ENCODE results near the gene KCNH5. TPM values are rescaled to one million over a fixed set of nuclear protein-coding genes. Genes with fewer than 3 reads are reported as not detected.

KCNH5 gene
- total and polyA plus RNA-seq, 4 donors: not detected

DNA sequence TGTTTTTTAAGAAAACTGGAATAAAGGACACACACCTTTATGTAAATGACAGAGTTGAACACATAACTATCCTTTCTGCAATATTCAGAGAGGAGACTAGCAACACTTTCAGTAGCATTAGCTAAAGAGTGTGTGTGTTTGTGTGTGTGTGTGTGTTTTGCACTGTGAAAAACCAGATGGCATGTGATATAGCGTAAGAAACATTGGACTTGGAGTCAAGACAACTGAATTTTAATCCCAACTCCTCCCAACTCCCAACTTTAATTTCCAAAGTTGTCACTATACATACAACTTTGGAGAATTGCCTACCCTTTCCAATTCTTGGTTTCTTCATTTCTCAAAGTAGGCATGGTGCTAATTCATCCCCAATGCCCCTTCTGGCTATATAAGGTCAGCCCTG, 347.8 kb downstream of the KCNH5 start:
- Histone ChIP-seq H3K27ac (ENCODE audit: low read depth in 1 of 2, low read length in 2 of 2) (no peak overlapping the region), H3K36me3 (ENCODE audit: control insufficient read depth in 4 of 4, insufficient read depth in 3 of 4, low read depth in 1 of 4, low read length in 3 of 4) (no peaks in the 10 kb centered on the region), H3K27me3 (ENCODE audit: control insufficient read depth in 4 of 4, insufficient read depth in 4 of 4, low read length in 3 of 4) (no peaks in the 10 kb centered on the region), H3K4me1 (ENCODE audit: control insufficient read depth in 4 of 4, insufficient read depth in 4 of 4, low read length in 3 of 4) (peaks cover 0 to 4% (median 2%) of the 10 kb centered on the region in 4 donors), H3K9ac (ENCODE audit: low read depth in 1 of 2, low read length in 2 of 2) (no peak overlapping the region), H3K4me3 (ENCODE audit: low read depth in 1 of 3, low read length in 3 of 3) (no peak overlapping the region), H3K9me3 (ENCODE audit: control insufficient read depth in 4 of 4, low read length in 3 of 4) (no peaks in the 10 kb centered on the region)
- no peak for DNase-seq (ENCODE audit: low spot score)
- WGBS: 100% methylated on average over 1 of the region's 1 CpG
- TF ChIP-seq RXRA (IDR thresholded peaks at IDR 0.05) (no peak), HNF4A (conservative IDR thresholded peaks at IDR 0.05) (no peak), NR2F2 (IDR thresholded peaks at IDR 0.05) (no peak), EGR1 (IDR thresholded peaks at IDR 0.05; ENCODE audit: low read depth in 2 of 2) (no peak), TAF1 (conservative IDR thresholded peaks at IDR 0.05) (no peak), JUND (IDR thresholded peaks at IDR 0.05) (no peak), CTCF (IDR thresholded peaks at IDR 0.05; ENCODE audit: low read depth, low read length, missing input control) (no peak), GABPA (IDR thresholded peaks at IDR 0.05 in 1 of 2, conservative IDR thresholded peaks at IDR 0.05 in 1 of 2) (no peak), RAD21 (IDR thresholded peaks at IDR 0.05) (no peak), SP1 (IDR thresholded peaks at IDR 0.05) (no peak), FOXA2 (IDR thresholded peaks at IDR 0.05) (no peak), FOXA1 (IDR thresholded peaks at IDR 0.05) (no peak), YY1 (IDR thresholded peaks at IDR 0.05) (no peak)
- TF ChIP-seq, protein P1, sequence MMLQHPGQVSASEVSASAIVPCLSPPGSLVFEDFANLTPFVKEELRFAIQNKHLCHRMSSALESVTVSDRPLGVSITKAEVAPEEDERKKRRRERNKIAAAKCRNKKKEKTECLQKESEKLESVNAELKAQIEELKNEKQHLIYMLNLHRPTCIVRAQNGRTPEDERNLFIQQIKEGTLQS (IDR thresholded peaks at IDR 0.05): no peak
- TF ChIP-seq, protein P2, sequence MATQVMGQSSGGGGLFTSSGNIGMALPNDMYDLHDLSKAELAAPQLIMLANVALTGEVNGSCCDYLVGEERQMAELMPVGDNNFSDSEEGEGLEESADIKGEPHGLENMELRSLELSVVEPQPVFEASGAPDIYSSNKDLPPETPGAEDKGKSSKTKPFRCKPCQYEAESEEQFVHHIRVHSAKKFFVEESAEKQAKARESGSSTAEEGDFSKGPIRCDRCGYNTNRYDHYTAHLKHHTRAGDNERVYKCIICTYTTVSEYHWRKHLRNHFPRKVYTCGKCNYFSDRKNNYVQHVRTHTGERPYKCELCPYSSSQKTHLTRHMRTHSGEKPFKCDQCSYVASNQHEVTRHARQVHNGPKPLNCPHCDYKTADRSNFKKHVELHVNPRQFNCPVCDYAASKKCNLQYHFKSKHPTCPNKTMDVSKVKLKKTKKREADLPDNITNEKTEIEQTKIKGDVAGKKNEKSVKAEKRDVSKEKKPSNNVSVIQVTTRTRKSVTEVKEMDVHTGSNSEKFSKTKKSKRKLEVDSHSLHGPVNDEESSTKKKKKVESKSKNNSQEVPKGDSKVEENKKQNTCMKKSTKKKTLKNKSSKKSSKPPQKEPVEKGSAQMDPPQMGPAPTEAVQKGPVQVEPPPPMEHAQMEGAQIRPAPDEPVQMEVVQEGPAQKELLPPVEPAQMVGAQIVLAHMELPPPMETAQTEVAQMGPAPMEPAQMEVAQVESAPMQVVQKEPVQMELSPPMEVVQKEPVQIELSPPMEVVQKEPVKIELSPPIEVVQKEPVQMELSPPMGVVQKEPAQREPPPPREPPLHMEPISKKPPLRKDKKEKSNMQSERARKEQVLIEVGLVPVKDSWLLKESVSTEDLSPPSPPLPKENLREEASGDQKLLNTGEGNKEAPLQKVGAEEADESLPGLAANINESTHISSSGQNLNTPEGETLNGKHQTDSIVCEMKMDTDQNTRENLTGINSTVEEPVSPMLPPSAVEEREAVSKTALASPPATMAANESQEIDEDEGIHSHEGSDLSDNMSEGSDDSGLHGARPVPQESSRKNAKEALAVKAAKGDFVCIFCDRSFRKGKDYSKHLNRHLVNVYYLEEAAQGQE (IDR thresholded peaks at IDR 0.05): no peak

GRCh38 chr14:62696929-62697328, 348.3 kb downstream of the KCNH5 start:
- Histone ChIP-seq H3K9ac (ENCODE audit: low read depth in 1 of 2, low read length in 2 of 2) (no peak overlapping the region), H3K27me3 (ENCODE audit: control insufficient read depth in 4 of 4, insufficient read depth in 4 of 4, low read length in 3 of 4) (no peaks in the 10 kb centered on the region), H3K9me3 (ENCODE audit: control insufficient read depth in 4 of 4, low read length in 3 of 4) (no peaks in the 10 kb centered on the region), H3K4me1 (ENCODE audit: control insufficient read depth in 4 of 4, insufficient read depth in 4 of 4, low read length in 3 of 4) (peaks cover 0 to 4% (median 2%) of the 10 kb centered on the region in 4 donors), H3K27ac (ENCODE audit: low read depth in 1 of 2, low read length in 2 of 2) (no peak overlapping the region), H3K4me3 (ENCODE audit: low read depth in 1 of 3, low read length in 3 of 3) (no peak overlapping the region), H3K36me3 (ENCODE audit: control insufficient read depth in 4 of 4, insufficient read depth in 3 of 4, low read depth in 1 of 4, low read length in 3 of 4) (no peaks in the 10 kb centered on the region)
- 75% methylated on average over 4 of the region's 4 CpGs for WGBS
- TF ChIP-seq, protein P1 (IDR thresholded peaks at IDR 0.05): no peak
- TF ChIP-seq HNF4G (IDR thresholded peaks at IDR 0.05) (no peak), FOXA1 (IDR thresholded peaks at IDR 0.05) (no peak), JUND (IDR thresholded peaks at IDR 0.05) (no peak), CTCF (IDR thresholded peaks at IDR 0.05; ENCODE audit: low read depth, low read length, missing input control) (no peak), SP1 (IDR thresholded peaks at IDR 0.05) (no peak), TAF1 (conservative IDR thresholded peaks at IDR 0.05) (no peak), GABPA (IDR thresholded peaks at IDR 0.05 in 1 of 2, conservative IDR thresholded peaks at IDR 0.05 in 1 of 2) (no peak), RXRA (IDR thresholded peaks at IDR 0.05) (no peak), ZBTB33 (IDR thresholded peaks at IDR 0.05) (no peak), RAD21 (IDR thresholded peaks at IDR 0.05) (no peak)
- TF ChIP-seq, protein P2 (IDR thresholded peaks at IDR 0.05): no peak
- no peak for DNase-seq (ENCODE audit: low spot score)

All from liver (tissue), 9 donors.